IPS-18c (cell line): ENCODE measurements around the gene ALDH1L2.
"Not testable (repeated sequence)": the region's sequence is repeated elsewhere in the genome, so short reads cannot be mapped to it uniquely, and the experiment has no call there.

Source experiments
- H3K4me3 ChIP-seq: 2 replicates; pipeline ENCODE4 v1.7.0; 2013; ENCODE audit warnings: low read depth, mild to moderate bottlenecking, low read length, moderate library complexity; ENCODE audit not compliant: insufficient read depth
- H3K9me3 ChIP-seq: one replicate; pipeline ENCODE4 v1.6.1; 2013; ENCODE audit warnings: mild to moderate bottlenecking, low read length, moderate library complexity; ENCODE audit not compliant: control insufficient read depth, insufficient read depth

The ALDH1L2 gene

GRCh38 chr12:105084251-105085250 lies at the start of gene ALDH1L2:
ALDH1L2 (minus strand) TSS chr12:105084458; CDS start chr12:105084436, 22 bp downstream.
- Histone ChIP-seq H3K9me3 (no peaks in the 10 kb centered on the region), H3K4me3 (peak within 1 kb of the TSS; percentile 57)

DNA sequence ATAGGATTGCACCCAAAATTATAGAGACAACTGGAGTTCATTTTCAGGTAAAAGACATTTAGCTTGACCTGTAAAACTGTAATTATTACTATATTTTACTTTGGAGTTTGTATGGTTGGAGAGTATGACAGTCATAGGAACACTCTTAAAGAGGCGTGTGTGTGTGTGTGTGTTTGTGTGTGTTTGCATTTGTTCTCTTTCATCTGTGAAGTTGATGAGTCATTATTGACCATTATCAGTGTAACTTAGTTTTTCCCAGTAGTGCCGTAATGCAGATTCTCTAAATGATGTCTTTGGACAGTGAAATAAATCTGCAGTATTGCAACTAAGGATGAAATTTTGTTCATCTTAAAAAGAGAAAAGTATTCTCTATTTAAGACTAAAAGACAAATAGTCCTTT lies 36.3 kb upstream of the ALDH1L2 start:
- no peaks in the 10 kb centered on the region for H3K9me3 ChIP-seq
- H3K4me3 ChIP-seq = no peak overlapping the region

DNA sequence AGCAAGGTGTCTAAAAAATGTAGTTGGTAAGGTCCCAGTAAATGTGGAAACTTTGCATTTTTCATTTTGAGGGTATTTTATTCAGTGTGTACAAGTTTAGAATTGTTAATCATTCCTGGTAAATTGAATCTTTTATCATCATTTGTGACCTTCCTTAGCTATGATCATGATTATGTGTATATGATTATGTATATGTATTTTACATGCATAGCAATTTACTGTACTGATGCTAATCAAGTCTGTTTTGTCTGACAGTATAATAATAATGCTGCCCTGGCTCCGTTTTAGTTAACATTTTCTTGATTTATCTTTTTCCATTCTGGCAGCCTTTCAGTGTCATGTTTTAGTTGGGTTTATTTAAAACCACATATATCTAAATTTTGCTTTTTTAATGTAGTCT lies 32.7 kb upstream of the ALDH1L2 start:
- H3K9me3 ChIP-seq = no peaks in the 10 kb centered on the region
- no peak overlapping the region for H3K4me3 ChIP-seq

DNA sequence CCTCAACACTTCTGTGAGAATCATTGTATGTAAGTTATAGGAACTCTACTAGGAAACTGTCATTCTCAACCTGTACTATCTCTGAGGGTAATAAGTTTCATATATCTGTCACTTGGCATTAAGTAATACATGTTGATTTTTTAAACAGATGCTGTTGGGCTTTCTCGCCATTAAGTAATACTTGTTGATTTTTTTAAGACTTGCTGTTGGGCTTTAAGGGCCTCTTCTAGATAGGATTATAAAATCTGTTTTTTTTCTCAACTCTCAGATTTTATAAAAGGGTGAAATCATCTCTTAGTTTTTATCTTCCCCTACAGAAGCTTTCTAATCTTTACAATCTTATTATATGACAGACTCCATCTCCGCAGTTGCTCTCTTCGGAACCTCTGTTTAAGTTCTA lies 28.8 kb upstream of the ALDH1L2 start:
- Histone ChIP-seq H3K9me3 (no peaks in the 10 kb centered on the region), H3K4me3 (no peak overlapping the region)

DNA sequence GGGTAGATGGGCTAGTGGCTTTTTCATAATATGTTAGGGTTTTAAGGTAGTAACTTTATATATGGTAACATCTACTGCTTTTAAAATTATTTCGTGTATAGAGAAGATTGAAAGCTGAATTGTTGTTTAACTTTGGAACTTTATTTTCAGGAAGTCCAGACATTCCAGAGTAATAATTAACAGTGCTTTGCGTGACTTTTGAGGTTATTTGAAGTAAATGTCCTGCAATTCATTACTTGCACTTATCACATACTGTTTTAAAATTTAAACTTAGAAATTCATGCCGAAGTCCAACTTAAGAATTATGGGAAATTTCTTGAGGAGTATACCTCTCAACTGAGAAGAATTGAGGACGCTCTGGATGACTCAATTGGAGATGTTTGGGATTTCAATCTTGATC lies 26.6 kb upstream of the ALDH1L2 start:
- Histone ChIP-seq H3K4me3 (no peak overlapping the region), H3K9me3 (no peaks in the 10 kb centered on the region)

- Histone ChIP-seq H3K9me3 (no peaks in the 10 kb centered on the region), H3K4me3 (peak overlapping the region; percentile 37; the same call in 1 of the 2 replicates)
Measured at GRCh38 chr12:105109465-105110212, 25.4 kb upstream of the ALDH1L2 start.

DNA sequence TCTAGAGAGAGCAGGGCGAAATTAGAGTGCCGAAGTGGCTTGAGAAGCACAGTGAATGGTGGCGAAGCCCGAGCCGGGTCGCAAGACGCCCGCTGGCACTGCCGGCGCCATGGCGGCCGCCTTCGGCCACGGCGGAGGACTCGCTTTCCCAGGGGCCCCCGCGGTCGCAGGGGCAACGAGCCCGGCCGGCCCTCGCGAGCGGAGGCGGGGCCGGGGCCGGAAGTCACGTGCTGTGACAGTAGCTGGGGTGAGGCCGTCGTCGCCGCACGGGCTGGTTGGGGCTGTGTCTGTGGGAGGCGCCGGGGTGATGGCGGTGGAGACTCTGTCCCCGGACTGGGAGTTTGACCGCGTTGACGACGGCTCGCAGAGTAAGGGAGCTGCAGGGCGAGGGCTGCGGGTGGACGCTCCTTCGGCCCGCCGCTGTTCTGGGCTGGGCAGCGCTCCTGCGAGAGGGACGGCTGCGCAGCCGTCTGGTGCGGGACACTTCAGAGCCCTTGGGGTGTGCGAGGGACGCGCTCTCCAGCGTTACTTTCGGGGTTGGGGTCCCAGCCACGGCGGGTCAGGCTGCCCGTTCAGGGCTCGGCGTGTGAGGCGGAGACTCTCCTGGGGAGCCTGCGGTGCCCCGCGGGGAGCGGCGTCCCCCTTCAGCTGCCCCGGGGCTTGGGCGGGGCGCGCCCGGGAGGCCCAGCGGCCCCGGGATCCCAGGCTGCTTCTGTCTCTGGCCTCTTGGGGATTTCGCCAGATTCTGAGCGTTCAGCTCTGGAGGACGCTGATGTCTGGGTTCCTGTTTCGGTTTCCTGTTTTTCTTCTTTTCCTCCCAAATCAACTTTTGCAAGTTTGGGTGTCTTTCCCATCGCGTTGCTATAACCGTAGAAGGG lies 23.5 kb upstream of the ALDH1L2 start, which contains the start of gene WASHC4:
WASHC4 (plus strand) TSS at position 238 of the 878 bp plus-strand sequence; CDS start at position 308, 70 bp downstream.
- no peaks in the 10 kb centered on the region for H3K9me3 ChIP-seq

DNA sequence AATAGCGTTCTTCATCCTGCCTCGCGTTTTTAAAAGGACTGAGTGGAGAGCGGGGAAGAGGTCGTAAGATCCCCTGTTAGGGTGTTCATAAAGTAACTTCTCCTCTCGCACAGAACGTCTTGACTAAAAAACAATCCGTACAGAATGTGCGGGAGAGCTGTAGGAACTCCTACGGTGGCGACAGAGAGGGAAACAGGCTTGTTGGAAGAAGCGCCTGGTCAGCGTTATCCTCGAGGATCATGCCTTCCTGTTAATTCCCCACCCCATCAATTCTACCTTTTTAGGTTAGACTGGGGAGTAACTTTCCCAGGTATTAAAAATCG lies 22.9 kb upstream of the ALDH1L2 start:
- H3K4me3 ChIP-seq = peak overlapping the region; percentile 95

More for the DNA sequence above, 23.5 kb upstream of the ALDH1L2 start, which contains the start of gene WASHC4:
- peak within 1 kb of the TSS; percentile 95 for H3K4me3 ChIP-seq

DNA sequence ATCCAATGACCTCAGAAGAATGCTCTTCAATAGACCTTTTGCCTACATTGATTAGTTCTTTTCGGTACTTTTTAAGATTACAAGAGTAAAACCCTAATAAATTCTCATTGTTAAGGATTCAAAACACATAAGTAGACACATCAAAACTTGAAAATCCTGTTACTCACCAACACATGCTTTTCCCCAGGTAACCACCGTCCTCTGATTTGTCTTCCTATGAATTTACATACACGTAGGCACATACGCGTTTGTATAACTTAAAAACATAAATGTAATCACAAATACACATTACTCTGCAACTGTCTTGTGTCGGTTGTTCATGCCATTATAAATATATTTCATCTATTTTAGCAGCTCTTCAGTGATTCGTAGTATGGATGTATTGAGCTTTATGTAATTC lies 22.4 kb upstream of the ALDH1L2 start:
- H3K9me3 ChIP-seq = no peaks in the 10 kb centered on the region
- no peak overlapping the region for H3K4me3 ChIP-seq

More for the DNA sequence above, 22.9 kb upstream of the ALDH1L2 start:
- no peaks in the 10 kb centered on the region for H3K9me3 ChIP-seq

- Histone ChIP-seq H3K9me3 (no peaks in the 10 kb centered on the region), H3K4me3 (no peak overlapping the region)
Measured at GRCh38 chr12:105104762-105105161, 20.5 kb upstream of the ALDH1L2 start.

DNA sequence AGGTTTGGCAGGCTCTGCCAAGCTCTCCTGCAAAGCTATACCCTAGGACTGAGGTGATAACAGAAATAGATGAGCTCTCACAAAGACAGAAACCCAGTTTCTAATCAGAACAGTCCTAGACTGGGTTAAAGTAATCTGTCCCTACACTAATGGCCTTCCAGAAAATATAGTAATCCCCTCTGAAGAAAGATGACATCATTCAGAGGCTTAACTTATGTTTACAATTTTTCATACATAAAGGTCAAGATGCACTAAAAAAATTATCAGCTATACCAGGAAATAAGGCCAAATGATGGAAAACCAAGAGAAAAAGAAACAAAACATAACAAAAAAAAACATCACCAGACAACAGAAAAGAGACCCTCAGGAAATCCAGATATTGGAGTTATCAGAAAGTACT lies 18.4 kb upstream of the ALDH1L2 start:
- Histone ChIP-seq H3K9me3 (no peaks in the 10 kb centered on the region), H3K4me3 (no peak overlapping the region)

DNA sequence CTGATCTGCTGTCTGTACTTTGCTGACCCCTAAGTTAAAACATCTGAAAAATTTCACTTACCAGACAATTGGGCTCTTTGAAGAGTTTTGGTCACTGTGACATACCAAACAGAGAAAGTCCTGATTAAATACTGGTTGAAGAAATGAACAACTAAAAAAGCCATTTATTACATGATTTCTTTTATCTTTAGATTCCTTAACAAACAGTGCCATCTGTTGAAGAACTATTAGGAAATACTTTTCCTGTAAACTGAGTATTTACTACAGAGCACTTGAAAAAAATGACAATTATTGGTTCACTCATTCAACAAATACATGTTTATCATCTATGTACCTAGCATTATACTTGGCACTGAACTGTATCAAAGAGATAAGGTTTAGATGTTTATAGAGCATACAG lies 16.7 kb upstream of the ALDH1L2 start:
- no peaks in the 10 kb centered on the region for H3K9me3 ChIP-seq
- H3K4me3 ChIP-seq = no peak overlapping the region

GRCh38 chr12:105100207-105100985 lies 16.1 kb upstream of the ALDH1L2 start:
- no peaks in the 10 kb centered on the region for H3K9me3 ChIP-seq
- H3K4me3 ChIP-seq = no peak overlapping the region

- Histone ChIP-seq H3K9me3 (no peaks in the 10 kb centered on the region), H3K4me3 (no peak overlapping the region)
Measured at GRCh38 chr12:105099356-105099755, 15.1 kb upstream of the ALDH1L2 start.

DNA sequence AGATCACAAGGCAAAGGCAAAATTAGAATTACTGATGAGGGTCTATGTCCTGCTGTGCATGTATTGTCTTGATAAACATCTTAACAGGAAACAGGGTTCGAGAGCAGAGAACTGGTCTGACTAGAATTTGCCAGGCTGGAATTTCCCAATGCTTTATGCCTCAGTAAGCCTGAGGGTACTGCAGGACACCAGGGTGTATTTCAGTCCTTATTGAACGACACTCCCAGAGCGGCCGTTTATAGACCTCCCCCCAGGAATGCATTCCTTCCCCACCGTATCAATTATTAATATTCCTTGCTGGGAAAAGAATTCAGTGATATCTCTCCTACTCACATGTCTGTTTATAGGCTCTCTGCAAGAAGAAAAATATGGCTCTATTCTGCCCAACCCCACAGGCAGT lies 11.1 kb upstream of the ALDH1L2 start:
- not testable (repeated sequence) for H3K9me3 ChIP-seq, H3K4me3 ChIP-seq

GRCh38 chr12:105092336-105092735 lies 8.1 kb upstream of the ALDH1L2 start:
- H3K4me3 ChIP-seq = peak overlapping the region; percentile 17; the same call in 1 of the 2 replicates
- H3K9me3 ChIP-seq = no peaks in the 10 kb centered on the region
